Measurements from ENCODE around the gene PKHD1. TPM values are rescaled to one million over a fixed set of nuclear protein-coding genes. Genes with fewer than 3 reads are reported as not detected.

PKHD1 gene
- total RNA-seq, 1 experiment from 2014 or later: not detected

- ChIA-PET CTCF (no interaction called here), POLR2A (interaction anchor here (0.5 kb wide), 1 partner anchor 53 kb away, joined by 3 read pairs; no protein-coding TSS in a partner anchor)
- H3K27ac ChIP-seq (ENCODE audit: low read length): no peak overlapping the region
- no peaks in the 10 kb centered on the region for H3K4me1 ChIP-seq (ENCODE audit: control insufficient read depth, insufficient read depth, low read length)
- in situ Hi-C loops (cut with HindIII; ENCODE audit: low pct_unique_long_range_greater_than_20kb, low sequenced_read_pairs) (no loop called here), intact Hi-C loops (cut with micrococcal nuclease; ENCODE audit: unreplicated experiment) (no loop called here)
- DNase-seq (ENCODE audit: low read depth, low spot score): no peak
- ATAC-seq: no peak
- no peak overlapping the region for H3K4me3 ChIP-seq (ENCODE audit: low read depth in 2 of 2, low read length in 2 of 2)
- no peaks in the 10 kb centered on the region for H3K9me3 ChIP-seq (ENCODE audit: control insufficient read depth, insufficient read depth, low read depth, low read length)
- H3K27me3 ChIP-seq (ENCODE audit: control insufficient read depth, insufficient read depth, low read length): no peaks in the 10 kb centered on the region
- TF ChIP-seq REST (IDR thresholded peaks at IDR 0.05; ENCODE audit: insufficient read depth in 1 of 2, low read depth in 2 of 2, low read length in 1 of 2): no peak
- no peak for TF ChIP-seq CTCF (IDR thresholded peaks at IDR 0.05)
- TF ChIP-seq POLR2AphosphoS5 (IDR thresholded peaks at IDR 0.05; ENCODE audit: low read depth, low read length): no peak
- no peak for TF ChIP-seq SIN3A (IDR thresholded peaks at IDR 0.05; ENCODE audit: borderline replicate concordance, insufficient read depth, low read depth, low read length)
- TF ChIP-seq TCF7L2 (IDR thresholded peaks at IDR 0.05; ENCODE audit: low read depth, low read length): no peak
- no TSS peak for BruUV-seq (replicated peaks)
- H3K36me3 ChIP-seq (ENCODE audit: control insufficient read depth, insufficient read depth, low read length): no peaks in the 10 kb centered on the region
Measured at GRCh38 chr6:51814418-51814817, 273.0 kb downstream of the PKHD1 start.

- no peak for ATAC-seq
- in situ Hi-C loops (cut with HindIII; ENCODE audit: low pct_unique_long_range_greater_than_20kb, low sequenced_read_pairs) (no loop called here), intact Hi-C loops (cut with micrococcal nuclease; ENCODE audit: unreplicated experiment) (no loop called here)
- ChIA-PET POLR2A (interaction anchor here (0.5 kb wide), 1 partner anchor 53 kb away, joined by 3 read pairs; no protein-coding TSS in a partner anchor), CTCF (no interaction called here)
- TF ChIP-seq REST (IDR thresholded peaks at IDR 0.05; ENCODE audit: insufficient read depth in 1 of 2, low read depth in 2 of 2, low read length in 1 of 2): no peak
- no peak for TF ChIP-seq SIN3A (IDR thresholded peaks at IDR 0.05; ENCODE audit: borderline replicate concordance, insufficient read depth, low read depth, low read length)
- no peak for TF ChIP-seq TCF7L2 (IDR thresholded peaks at IDR 0.05; ENCODE audit: low read depth, low read length)
- TF ChIP-seq CTCF (IDR thresholded peaks at IDR 0.05): no peak
- TF ChIP-seq POLR2AphosphoS5 (IDR thresholded peaks at IDR 0.05; ENCODE audit: low read depth, low read length): no peak
- H3K27ac ChIP-seq (ENCODE audit: low read length): no peak overlapping the region
- no peaks in the 10 kb centered on the region for H3K4me1 ChIP-seq (ENCODE audit: control insufficient read depth, insufficient read depth, low read length)
- no peak overlapping the region for H3K4me3 ChIP-seq (ENCODE audit: low read depth in 2 of 2, low read length in 2 of 2)
- H3K9me3 ChIP-seq (ENCODE audit: control insufficient read depth, insufficient read depth, low read depth, low read length): no peaks in the 10 kb centered on the region
- BruUV-seq (replicated peaks): no TSS peak
- H3K36me3 ChIP-seq (ENCODE audit: control insufficient read depth, insufficient read depth, low read length): no peaks in the 10 kb centered on the region
- no peaks in the 10 kb centered on the region for H3K27me3 ChIP-seq (ENCODE audit: control insufficient read depth, insufficient read depth, low read length)
- no peak for DNase-seq (ENCODE audit: low read depth, low spot score)
Measured at GRCh38 chr6:51813904-51814303, 273.5 kb downstream of the PKHD1 start.
